UCSD-AML1 (cell line): ENCODE results near the gene POLR3GL.

Experiments used
- DNase-seq: peaks from one replicate; lab custom pipeline; 2025; ENCODE audit not compliant: unreplicated experiment; lab: John Stamatoyannopoulos, UW

POLR3GL gene

GRCh38 chr1:145991735-145992412, 27.4 kb downstream of the POLR3GL start:
- DNase-seq: peak; percentile 43

- no peak for DNase-seq
These were observed 28.0 kb downstream of the POLR3GL start for GRCh38 chr1:145992502-145992936.

GRCh38 chr1:145992958-145993617, 28.6 kb downstream of the POLR3GL start:
- no peak for DNase-seq

- DNase-seq: no peak
These were observed 29.3 kb downstream of the POLR3GL start for GRCh38 chr1:145993618-145994390.

- peak; percentile 18 for DNase-seq
These were observed 30.1 kb downstream of the POLR3GL start for GRCh38 chr1:145994391-145995120.

- DNase-seq: no peak
These were observed 30.8 kb downstream of the POLR3GL start for GRCh38 chr1:145995148-145995881.

- DNase-seq: peak; percentile 24
These were observed 31.5 kb downstream of the POLR3GL start for GRCh38 chr1:145995964-145996432.

- peak; percentile 98 for DNase-seq
These were observed 32.0 kb downstream of the POLR3GL start, which contains the start of gene TXNIP for GRCh38 chr1:145996433-145997015. TSS of gene TXNIP (minus strand) at chr1:145996579. CDS start at chr1:145996266, 313 bp downstream.

GRCh38 chr1:145997016-145997717, 32.7 kb downstream of the POLR3GL start:
- peak; percentile 57 for DNase-seq

GRCh38 chr1:145997718-145998023, 33.2 kb downstream of the POLR3GL start:
- DNase-seq: no peak

- DNase-seq: no peak
These were observed 35.0 kb downstream of the POLR3GL start for GRCh38 chr1:145999321-146000024.

- no peak for DNase-seq
These were observed 37.2 kb downstream of the POLR3GL start for GRCh38 chr1:146001709-146002108.

- no peak for DNase-seq
These were observed 43.1 kb downstream of the POLR3GL start for GRCh38 chr1:146007489-146008133.

GRCh38 chr1:146010126-146010738, 45.7 kb downstream of the POLR3GL start:
- no peak for DNase-seq

- DNase-seq: no peak
These were observed 48.4 kb downstream of the POLR3GL start for GRCh38 chr1:146012703-146013558.

- DNase-seq: no peak
These were observed 49.1 kb downstream of the POLR3GL start for GRCh38 chr1:146013559-146013922.

GRCh38 chr1:146016891-146017290, 52.4 kb downstream of the POLR3GL start:
- no peak for DNase-seq
